GM18870 (cell line): Measurements from ENCODE around the gene IARS2.
"Not testable (repeated sequence)": the region's sequence is repeated elsewhere in the genome, so short reads cannot be mapped to it uniquely, and the experiment has no call there.

Experiments used
- ATAC-seq: cut with Tn5 transposase; IDR thresholded peaks from one replicate; pipeline ENCODE4 v1.9.1; 2021; ENCODE audit warnings: moderate library complexity; ENCODE audit not compliant: unreplicated experiment

IARS2 gene

DNA sequence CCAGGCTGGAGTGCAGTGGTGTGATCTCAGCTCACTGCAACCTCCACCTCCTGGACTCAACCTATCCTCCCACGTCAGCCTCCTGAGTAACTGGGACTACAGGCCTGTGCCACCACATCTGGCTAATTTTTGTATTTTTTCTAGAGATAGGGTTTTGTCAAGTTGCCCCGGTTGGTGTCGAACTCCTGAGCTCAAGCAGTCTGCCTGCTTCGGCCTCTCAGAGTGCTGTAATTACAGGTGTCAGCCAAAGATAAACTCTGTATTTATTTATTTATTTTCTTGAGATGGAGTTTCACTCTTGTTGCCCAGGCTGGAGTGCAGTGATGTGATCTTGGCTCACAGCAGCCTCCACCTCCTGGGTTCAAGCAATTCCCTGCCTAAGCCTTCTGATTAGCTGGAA lies 18.7 kb downstream of the IARS2 start:
- not testable (repeated sequence) for ATAC-seq

DNA sequence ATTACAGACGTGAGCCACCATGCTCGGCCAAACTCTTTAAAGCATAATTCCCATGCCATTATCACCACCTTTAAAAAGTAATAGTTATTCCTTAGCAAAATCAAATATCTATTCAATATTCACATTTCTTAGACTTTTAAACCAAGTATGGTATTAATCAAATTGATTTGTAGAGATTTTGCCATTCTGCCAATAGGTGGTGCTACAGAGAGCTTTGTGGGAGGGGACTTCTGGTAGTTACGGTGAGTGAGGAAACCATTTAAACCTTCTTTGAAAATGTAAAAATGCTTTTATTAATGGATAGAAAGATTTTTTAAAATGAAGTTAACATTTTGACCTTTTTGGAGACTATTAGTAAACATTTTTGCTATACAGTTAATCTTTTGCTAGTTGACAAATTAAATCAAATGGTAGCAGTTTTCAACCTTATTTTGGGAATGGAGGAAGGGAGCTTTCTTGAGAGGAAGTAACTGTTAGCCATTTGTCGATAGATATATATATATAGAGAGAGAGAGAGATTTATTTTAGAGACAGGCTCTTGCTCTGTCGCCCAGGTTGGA lies 19.3 kb downstream of the IARS2 start:
- ATAC-seq, result no peak

DNA sequence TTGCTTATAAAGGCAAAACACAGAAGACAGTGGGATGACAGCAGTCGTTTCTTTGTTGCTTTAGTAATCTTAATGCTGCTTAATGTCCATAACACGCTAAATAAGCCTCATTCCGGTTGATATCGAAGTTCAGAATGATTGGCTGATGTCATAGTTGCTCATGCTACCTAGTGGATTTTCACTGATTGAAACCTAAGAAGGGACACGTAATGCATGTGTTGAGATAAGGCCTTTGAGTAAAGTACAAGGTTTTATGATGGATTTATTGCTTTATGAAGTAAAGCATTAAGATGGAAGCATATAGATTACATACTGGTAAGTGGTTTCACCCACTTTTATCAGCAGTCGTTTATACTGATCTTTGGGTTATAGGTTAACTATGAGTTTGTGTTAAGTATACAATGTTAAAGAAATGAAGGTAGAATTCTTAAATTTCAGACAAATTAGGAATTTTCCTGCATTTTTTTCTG lies 25.1 kb downstream of the IARS2 start:
- no peak for ATAC-seq

DNA sequence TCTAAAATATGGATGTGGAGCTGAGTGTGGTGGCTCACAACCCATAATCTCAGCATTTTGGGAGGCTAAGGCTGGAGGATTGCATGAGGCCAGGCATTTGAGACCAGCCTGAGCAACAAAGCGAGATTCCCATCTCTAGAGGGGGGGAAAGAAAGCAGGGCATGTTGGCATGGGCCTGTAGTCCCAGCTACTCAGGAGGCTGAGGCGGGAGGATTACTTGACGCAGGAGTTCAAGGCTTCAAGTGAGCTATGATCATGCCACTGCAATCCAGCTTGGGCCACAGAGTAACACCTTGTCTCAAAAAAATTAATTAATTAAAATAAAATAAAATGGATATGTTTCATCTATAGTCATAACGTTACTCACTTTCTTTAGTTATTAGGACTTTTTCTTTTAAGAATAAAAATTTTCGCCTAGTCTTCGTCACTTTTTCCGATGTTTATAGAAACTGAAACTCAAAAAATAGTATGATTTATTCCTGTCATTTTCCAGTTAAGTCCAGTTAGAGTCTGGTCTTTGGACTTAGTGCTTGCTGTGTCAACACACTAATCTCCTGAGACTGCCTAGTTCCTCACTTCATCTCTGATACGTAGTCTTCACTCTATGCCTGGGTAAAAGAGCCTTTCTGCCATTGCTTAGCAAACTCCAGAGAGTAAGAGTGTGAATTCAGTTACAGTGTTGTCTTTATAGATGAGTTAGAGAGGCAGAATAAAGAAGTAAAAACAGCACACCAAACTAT lies 28.0 kb downstream of the IARS2 start:
- ATAC-seq, result no peak

DNA sequence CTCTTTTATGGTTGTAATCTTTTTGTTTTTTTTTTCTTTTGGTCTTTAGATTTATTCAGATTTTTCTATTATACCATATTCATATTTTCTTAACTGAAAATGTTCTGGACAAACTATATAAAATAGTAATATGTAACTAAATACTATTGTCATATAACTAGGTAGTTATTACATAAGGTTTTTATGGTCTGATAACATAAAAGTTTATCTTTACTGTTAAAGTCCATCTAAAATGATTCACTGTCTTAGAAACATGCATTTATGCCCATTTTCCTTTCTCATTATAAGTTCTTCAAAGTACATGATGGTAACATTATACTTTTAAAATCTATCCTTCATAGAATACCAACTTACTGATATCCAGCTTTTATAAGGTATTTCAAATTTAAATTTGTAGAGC lies 29.1 kb downstream of the IARS2 start:
- no peak for ATAC-seq

DNA sequence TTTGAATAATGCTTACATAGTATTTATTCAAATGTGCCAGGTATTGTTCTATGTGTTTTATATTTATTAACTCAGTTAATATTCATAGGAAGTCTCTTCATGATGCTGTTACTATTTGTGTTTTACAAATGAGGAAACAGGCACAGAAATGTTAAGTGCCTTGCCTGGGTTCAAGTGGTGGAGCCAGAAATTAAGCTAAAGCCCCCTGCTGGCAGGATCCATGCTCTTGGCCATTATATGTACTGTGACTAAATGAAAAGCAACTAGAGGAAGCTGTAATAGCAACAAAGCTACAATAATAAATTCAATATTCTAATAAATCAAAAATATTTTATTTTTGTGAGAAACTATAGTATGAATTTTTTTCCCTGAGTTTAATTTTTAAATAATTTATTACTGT lies 30.0 kb downstream of the IARS2 start:
- no peak for ATAC-seq

DNA sequence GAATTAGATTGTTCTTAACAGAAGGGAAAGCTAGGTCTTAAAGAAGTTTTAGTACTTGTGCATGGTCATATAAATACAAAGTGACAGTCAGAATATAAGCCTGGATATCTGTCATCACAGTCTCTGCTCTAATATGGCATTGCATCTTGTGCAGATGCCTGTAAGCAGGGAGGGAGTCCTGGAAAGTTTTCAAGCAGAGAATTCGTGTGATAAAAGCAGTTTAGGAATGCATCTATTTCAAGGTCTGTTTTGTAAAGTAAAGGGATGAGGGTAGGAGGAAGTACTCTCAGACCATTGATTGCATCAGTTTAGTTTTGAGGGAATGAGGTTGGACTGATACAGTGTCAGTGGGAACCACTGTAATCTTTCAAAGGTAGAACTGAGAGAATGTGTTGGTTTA lies 30.6 kb downstream of the IARS2 start:
- no peak for ATAC-seq

DNA sequence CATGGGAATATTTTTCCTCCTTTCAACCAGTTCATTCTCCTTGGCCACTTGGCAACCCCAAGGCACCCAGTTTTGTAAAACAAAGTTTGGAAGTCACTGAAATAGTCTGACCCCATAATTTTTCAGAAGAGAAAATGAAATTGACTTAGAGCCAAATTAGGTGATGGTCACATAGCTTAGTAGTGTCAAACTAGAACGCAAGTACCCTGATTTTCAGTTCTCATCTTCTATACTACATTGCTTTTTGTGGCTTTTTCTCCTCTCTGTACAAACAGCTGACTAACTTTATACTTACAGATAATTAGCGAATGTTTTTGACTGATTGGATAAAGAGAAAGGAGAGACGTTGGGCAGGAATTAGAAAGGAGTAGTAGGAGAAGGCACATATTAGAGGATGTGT lies 33.1 kb downstream of the IARS2 start:
- no peak for ATAC-seq

DNA sequence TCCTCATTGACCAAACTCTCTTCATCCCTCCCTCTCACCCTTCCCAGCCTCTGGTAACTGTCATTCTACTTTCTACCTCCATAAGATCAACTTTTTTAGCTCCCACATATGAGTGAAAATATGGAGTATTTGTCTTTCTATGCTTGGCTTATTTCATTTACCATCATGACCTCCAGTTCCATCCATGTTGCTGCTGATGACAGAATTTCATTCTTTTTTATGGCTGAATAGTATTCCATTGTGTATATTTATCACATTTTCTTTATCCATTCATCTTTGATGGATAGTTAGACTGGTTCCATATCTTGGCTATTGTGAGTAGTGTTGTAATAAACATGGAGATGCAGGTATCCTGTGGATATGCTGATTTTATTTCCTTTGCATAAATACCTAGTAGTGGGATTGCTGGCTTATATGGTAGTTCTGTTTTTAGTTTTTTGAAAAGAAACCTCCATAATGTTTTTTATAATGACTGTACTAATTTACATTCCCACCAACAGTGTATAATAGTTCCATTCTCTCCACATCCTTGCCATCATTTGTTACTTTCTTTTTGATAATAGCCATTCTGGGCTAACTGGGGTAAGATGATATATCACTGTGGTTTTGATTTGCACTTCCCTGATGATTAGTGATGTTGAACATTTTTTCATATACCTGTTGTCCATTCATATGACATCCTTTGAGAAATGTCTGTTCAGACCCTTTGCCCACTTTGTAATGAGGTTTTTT lies 35.7 kb downstream of the IARS2 start:
- no peak for ATAC-seq

DNA sequence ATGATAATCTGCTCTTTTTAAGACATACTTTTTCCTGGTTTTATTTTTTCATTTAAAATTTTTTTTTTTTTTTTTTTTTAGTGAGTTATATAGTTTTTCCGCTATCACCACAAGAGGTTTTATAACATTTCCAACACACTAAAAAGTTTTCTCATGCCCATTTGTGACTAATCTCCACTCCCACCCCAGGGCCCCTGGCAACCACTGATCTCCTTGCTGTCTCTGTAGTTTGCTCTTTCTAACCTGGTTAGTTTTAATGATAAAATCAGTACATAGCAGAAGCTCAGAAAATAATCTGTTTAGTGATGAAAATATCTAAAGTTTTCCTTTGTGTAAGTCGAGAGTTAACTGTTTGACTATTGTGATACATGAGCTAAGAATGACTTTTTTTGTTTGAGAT lies 41.8 kb downstream of the IARS2 start:
- no peak for ATAC-seq

DNA sequence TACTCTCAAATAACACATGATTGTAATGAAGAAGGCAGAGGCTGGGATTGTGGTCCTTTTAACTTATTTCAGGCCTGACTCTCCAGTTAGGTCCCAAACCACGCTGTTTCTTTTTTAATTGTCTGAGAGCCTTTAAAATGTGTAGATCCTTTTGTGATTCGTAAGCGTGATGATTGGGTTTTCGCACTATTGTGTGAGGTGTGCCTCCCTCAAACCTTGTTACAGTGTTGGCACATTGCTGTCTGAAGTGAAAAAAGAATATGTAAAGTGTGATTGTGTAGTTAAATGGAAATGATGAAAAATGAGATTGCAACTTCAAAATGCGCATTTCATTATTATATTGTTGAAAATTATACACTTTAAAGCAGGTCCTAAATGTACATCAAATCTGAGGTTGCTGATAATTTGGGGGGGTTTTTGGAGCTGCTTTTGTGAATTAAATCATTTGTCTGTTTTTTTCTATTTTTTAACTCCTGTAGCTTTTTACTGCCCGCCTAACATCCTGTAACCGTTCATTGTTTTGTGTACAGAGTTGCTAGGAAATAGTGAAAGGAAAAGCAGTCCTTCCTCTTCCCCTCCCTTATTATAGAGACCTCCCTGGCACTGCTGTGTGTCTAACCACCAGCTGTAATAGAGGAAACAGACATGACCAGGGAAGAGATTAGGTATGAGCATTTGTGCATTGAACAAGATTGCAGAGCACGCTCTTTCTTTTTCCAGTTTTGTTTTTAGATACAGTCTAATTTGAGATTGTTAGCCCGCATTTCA lies 43.3 kb downstream of the IARS2 start:
- no peak for ATAC-seq

DNA sequence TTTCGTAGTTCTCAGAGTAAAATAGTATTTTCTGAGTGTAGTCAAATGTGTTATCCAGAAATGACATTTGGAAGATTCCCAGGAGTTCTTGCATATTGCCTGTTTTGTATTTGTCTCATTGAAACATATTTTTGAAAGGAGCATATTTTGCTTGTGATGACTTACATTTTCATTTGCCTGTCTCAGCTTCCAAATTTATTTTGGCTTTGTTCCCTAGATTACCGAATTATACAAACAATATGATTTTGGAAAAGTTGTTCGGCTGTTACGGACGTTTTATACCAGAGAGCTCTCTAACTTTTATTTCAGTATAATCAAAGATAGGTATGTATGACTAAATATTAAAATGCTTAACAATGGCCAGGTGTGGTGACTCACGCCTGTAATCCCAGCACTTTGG lies 46.0 kb downstream of the IARS2 start:
- ATAC-seq, result no peak

DNA sequence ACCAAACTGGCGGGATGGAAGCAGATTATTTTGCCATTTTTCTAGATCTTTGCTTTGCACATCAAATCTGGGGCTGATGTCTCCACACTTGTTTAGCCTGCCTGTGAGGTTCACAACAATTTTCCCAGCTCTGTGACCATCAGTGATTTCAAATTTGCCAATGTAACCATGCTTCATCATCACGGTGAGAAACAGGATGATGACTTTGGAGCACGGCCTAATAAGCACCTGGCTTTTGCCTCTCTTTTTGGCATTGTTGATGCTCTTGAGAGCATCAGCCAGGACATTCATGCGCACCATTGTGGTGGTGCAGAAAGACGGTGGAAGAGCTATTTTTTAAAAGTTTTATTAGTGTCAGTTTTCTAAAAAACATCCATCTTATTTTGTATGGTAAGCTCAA lies 50.1 kb downstream of the IARS2 start:
- no peak for ATAC-seq

DNA sequence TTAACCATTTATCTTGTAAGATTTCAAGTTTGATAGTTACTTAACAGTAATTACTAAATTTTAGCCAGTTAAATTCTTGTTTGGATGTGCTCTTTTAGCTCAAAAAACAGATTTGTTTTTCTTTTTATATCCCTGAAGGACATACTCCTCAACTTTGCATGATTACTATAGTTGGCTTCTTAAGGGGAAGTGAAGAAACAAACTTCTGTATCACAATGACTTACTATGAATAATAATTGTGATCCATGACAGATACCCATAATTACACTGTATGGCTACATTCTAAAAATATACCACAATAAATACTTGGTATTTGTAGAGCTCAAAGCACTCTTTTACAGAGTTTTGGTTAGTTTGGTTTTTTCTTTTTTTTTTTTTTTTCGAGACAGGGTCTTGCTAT lies 55.8 kb downstream of the IARS2 start:
- peak; percentile 61 for ATAC-seq

DNA sequence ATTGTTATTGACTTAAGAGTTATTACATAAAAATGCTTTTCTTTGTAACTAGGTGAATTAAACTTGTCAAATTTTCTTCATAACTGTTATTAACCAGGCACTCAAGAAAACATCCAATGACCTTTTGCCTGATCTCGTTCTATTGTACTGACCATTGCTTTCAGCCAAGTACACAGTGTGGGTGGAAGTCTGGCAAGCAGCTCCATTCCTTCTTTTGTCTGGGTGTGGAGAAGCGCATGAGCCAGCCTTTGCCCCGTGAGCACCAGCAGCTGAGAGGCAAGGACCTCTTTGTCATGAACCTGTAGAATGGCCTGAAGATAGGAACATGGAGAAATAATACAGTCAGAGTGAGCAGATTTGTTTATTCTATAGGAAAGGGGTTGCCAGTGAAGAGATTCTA lies 57.5 kb downstream of the IARS2 start:
- no peak for ATAC-seq

DNA sequence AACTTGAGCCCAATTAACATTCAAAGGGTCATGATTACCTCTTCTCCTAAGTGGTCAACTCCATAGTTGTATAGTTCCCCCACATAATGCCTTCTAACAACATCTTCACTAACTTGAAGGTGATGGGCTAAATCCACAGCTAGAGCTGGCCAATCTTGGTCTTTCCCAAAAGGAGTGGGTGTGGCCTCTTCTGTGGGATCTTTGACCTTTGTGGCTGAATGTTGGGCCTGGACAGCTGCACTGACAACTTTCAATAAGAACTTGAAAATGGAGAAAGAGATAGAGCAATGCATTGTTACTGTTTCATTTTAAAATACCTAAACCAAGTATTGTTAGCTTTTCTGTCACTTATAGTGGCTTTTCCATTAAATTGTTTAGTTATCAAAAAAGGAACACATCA lies 59.2 kb downstream of the IARS2 start:
- ATAC-seq, result no peak

DNA sequence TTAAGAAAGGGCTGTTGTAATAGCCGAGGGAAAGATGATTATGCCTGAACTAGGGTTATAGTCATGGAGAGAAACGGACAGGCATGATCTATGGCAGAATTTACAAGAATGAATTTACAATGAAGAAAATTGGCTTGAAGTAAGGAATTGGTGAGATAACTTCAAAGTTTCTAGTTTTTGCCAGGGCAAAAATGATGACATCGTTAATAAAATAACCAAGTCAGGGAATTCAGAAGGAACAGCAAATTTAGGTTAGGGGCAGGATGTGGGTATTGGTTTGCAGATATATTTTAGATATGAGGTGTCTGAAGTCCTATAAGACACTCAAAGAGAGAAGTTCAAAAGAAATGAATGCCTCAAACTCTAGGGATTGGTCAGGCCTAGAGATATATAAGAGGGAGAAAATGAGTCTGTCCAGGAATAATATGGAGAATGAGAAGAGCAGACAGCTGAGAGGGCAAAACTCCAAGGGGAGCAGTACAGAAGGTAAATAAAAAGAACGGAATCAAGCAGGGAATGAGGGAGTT lies 62.8 kb downstream of the IARS2 start:
- ATAC-seq, result no peak

DNA sequence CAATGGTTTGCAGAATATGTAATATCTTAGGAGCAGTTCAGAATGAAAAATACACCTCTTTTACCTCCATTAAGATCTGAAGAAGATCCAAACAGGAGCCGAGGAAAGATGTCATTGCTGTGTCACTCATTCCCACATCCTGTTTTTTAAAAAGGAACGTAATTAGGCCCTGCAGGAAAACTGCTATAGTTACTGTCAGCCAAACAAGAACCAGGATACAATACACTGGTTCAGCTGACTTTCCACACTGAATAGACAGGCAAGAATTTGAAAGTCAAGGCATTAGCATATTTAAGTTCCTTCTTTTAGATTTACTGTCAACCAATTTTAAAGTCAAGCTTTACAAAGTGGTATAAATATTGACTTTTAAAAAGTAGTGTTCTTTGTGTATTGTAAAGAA lies 63.8 kb downstream of the IARS2 start:
- no peak for ATAC-seq

DNA sequence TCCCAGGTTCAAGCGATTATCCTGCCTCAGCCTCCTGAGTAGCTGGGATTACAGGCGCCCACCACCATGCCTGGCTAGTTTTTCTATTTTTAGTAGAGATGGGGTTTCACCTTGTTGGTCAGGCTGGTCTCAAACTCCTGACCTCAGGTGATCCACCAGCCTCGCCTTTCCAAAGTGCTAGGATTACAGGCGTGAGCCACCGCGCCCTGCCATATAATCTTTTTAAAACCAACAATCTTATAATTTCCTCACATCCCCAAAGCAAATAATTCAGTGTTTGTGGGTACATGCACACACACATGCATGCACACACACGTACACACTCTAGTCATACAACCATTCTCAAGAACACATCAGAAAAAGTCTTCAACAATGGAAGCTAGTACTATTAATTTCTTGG lies 64.6 kb downstream of the IARS2 start:
- not testable (repeated sequence) for ATAC-seq

DNA sequence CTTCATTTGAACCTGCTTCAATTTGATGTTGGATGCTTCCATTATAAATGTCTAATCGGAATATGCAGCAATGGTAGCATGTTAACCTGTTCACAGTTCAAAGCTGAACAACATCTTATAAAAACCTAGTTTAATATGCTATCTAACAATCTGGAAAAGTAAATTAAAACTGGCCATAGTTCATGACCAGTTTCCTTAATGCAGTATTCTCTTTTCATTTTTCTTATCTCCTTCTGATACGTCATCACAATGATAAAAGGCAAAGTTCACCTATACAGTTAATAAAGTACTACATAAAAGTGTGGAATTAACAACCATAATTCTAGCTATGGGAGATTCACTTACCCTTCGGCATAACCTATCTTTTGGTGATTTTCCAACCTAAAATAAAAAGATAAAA lies 65.1 kb downstream of the IARS2 start:
- no peak for ATAC-seq

DNA sequence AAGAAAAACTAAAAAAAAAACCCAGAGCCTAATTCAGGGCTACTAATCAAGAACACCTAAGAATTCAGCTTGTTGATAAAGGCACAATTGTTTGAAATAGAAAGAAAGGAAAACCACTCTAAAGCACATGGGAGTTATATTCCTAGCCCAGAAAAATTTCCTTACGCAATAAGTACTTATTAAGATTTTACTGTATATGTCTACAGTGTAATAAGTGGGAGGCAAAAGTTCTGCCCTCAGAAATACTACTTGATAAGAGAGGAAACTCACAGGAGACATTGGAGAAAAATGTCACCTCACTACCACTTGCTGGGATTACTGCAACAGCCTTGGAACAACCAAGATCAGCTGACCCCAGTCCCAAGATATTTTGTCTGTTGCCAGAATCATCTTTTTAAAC lies 66.1 kb downstream of the IARS2 start:
- ATAC-seq, result no peak
